Large intestine (tissue), 3 donors: ENCODE results near the gene PSG4. TPM values are rescaled to one million over a fixed set of nuclear protein-coding genes. Genes with fewer than 3 reads are reported as not detected.
"Not testable (repeated sequence)": the region's sequence is repeated elsewhere in the genome, so short reads cannot be mapped to it uniquely, and the experiment has no call there.

ENCODE experiments used
- DNase-seq, 2 donors: peaks; one replicate each; pipeline versions ENCODE4 v3.0.0 to v3.0.0-alpha.2; 2013
- H3K27ac ChIP-seq: one replicate; pipeline ENCODE4 v1.5.1; 2013; ENCODE audit warnings: low read length
- H3K27me3 ChIP-seq: 2 replicates; pipeline ENCODE4 v1.6.1; 2013; ENCODE audit warnings: low read length; ENCODE audit not compliant: control insufficient read depth, insufficient read depth
- H3K36me3 ChIP-seq: 2 replicates; pipeline ENCODE4 v1.6.1; 2013; ENCODE audit warnings: low read length; ENCODE audit not compliant: control insufficient read depth, insufficient read depth
- H3K4me1 ChIP-seq: one replicate; pipeline ENCODE4 v1.6.1; 2013; ENCODE audit warnings: low read length; ENCODE audit not compliant: control insufficient read depth, insufficient read depth
- H3K4me3 ChIP-seq: one replicate; pipeline ENCODE4 v1.5.1; 2013; ENCODE audit warnings: low read length
- H3K9me3 ChIP-seq: one replicate; pipeline ENCODE4 v1.6.1; 2013; ENCODE audit warnings: mild to moderate bottlenecking, low read depth, low read length, moderate library complexity; ENCODE audit not compliant: control insufficient read depth
- WGBS: methylation state at CpG from one replicate; pipeline ENCODE4 v1.1.5; 2013; ENCODE audit warnings: low lambda C conversion rate; ENCODE audit not compliant: insufficient coverage; 5-methylcytosine and 5-hydroxymethylcytosine counted together
- polyA plus RNA-seq: library from polyadenylated mRNA; unstranded; fragments of 120-200 nt; gene quantifications from one replicate; pipeline ENCODE4 v1.2.1, GENCODE V29; 2013

PSG4 gene
- polyA plus RNA-seq, 1 donor = not detected

DNA sequence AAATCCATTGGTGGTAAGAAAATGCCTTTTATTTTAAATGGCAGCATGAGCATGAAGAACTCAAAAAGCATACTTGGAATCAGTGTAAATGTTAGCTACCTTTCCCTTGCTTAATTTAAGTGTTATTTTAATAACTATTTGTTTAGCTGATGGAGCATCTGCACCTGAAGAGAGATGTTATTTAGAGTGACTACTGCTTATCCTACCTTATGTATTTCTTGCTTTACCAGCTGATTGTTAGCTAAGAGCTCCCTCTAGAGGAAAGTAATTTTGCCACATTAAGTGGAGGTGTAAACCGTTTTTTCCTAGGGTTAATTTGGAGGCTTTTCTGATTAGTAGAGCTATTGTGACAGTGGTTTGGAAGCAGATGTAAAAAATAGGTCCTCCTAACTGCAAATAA is 21.5 kb upstream of the PSG4 start:
- not testable (repeated sequence) for DNase-seq, H3K9me3 ChIP-seq, H3K27me3 ChIP-seq, H3K4me3 ChIP-seq, H3K27ac ChIP-seq, H3K36me3 ChIP-seq, H3K4me1 ChIP-seq
- no CpG with 5 or more reads among the region's 1 CpG for WGBS

DNA sequence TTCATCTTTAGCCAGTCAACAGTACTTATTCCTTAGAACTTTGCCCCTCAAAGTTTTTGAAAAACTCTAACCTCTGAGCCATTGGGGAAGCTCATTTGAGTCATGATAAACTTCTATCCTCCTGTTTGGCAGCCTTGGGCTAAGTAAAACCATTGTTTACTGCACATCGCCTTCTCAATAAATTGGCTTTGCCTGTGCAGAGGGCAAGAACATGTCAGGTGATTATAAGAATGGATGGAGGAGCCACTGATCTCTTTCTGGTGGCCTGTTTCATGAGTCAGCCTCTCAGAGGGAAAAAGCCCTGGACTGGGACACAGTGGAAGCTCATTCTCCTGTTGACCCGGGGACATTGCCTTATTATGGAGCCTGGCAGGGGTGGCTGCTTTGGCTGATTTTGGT is 19.4 kb upstream of the PSG4 start:
- H3K9me3 ChIP-seq = no peaks in the 10 kb centered on the region
- no peak for DNase-seq
- no peaks in the 10 kb centered on the region for H3K27me3 ChIP-seq
- H3K36me3 ChIP-seq = no peaks in the 10 kb centered on the region
- H3K27ac ChIP-seq = no peak overlapping the region
- no peak overlapping the region for H3K4me3 ChIP-seq
- H3K4me1 ChIP-seq = no peaks in the 10 kb centered on the region
- WGBS = no CpG with 5 or more reads among the region's 2 CpGs

DNA sequence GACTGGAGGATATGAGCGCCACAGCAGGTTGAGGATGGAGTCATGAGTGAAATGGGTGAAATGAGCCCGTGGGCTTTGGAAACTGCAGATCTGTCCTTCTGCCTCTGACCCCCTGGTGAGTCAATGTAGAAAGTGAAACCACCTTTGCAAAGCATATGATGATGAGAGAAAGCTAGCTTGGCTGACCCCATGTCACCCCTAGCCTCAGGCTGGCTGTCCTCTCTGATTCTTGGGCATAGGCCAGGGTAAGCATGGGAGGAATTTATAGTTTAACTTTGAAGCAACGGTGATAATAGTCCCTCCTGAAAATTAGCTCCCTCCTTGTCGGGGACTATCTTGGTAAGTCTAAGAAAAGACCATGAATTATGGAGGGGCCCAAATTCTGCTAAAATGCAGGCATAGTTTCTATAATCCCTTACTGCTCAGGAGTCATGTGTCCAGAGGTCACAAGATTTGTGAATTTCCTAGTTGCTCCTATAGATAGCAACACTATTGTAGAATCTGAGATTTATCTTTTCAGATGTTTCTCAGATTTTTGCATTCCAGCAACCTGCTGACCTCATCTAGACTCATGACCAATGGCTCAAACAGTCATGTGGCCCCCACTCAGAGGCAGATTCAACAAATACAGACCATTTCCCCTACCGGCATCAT is 18.9 kb upstream of the PSG4 start:
- not testable (repeated sequence) for H3K36me3 ChIP-seq, H3K4me3 ChIP-seq
- WGBS = no CpG with 5 or more reads among the region's 5 CpGs

DNA sequence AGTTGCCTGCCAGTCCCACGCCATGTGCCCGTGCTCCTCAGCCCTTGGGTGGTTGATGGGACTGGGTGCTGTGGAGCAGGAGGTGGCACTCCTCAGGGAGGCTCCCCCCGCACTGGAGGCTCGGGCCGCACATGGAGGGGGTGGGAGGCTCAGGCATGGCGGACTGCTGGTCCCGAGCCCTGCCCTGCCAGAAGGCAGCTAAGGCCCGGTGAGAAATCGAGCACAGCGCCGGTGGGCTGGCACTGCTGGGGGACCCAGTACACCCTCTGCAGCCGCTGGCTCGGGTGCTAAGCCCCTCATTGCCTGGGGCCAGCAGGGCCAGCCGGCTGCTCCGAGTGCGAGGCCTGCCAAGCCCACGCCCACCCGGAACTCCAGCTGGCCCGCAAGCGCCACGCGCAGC is 16.5 kb upstream of the PSG4 start:
- H3K4me3 ChIP-seq, H3K9me3 ChIP-seq, H3K27ac ChIP-seq, H3K27me3 ChIP-seq, H3K36me3 ChIP-seq, H3K4me1 ChIP-seq, DNase-seq: not testable (repeated sequence)
- no CpG with 5 or more reads among the region's 22 CpGs for WGBS

More for the DNA sequence above, 18.9 kb upstream of the PSG4 start:
- not testable (repeated sequence) for H3K27me3 ChIP-seq, DNase-seq, H3K9me3 ChIP-seq, H3K4me1 ChIP-seq, H3K27ac ChIP-seq

DNA sequence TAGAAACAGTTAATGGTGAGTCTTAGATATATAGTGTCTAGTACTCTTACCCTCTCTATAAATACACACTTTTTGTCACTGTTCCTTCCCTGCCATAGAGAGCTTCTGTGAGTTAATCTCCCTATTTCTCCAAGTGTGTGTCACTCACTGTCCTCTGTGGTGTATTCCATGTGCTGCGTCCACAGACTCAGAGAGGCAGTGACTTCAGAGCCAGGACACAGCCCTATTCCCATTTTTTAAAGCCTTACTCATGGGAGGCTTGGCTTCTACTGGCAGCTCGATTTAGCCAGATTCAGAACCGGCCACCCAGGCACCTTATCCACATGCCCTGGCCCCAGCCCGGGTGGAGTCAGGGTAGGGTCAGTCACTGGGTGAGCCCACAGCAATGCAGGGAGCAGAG is 13.7 kb upstream of the PSG4 start:
- not testable (repeated sequence) for DNase-seq, H3K36me3 ChIP-seq, H3K4me3 ChIP-seq, H3K27me3 ChIP-seq, H3K27ac ChIP-seq, H3K4me1 ChIP-seq, H3K9me3 ChIP-seq
- WGBS = no CpG with 5 or more reads among the region's 4 CpGs

DNA sequence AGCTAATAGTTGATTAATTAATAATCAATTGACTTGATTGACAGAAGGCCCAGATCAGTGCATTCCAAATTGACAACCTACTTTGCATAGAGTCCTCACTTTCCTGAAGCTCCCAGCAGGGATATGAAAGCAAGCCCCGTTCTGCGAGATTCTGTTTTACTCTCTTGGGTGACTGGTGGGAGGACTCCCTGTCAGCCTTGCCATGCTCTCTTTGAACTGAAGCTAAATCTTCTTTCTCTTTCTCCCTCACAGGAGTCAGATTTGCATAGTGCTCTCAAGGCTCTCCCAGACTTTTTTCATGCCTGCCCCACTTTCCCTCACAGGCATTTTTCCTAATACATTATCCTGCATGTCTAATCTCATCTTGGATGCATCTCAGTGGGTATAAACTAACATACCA is 10.4 kb upstream of the PSG4 start:
- H3K9me3 ChIP-seq, H3K4me1 ChIP-seq, H3K27me3 ChIP-seq, H3K4me3 ChIP-seq, H3K27ac ChIP-seq, H3K36me3 ChIP-seq, DNase-seq: not testable (repeated sequence)
- no CpG with 5 or more reads among the region's 2 CpGs for WGBS

DNA sequence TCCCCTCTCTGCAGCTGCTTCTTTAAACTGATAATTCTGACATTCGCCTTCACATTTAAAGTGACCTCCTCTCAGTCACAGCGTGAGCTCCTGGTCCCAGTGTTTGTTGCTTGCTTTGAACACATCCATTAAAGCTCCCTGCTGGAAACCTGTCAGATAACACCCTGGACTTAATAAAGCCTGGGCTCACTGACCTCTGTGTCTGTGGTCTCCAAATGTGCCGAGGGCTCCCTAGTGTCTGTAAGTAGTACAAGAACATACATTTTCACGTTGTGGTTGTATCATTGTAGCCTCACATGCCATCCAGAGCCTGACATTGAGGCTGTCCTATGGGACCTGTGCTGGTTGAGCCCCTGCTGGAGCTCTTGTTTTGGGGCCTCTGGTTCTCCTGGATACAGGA is 2.6 kb upstream of the PSG4 start:
- no CpG with 5 or more reads among the region's 4 CpGs for WGBS
- H3K27me3 ChIP-seq = no peaks in the 10 kb centered on the region
- H3K27ac ChIP-seq = no peak overlapping the region
- no peak for DNase-seq
- no peaks in the 10 kb centered on the region for H3K9me3 ChIP-seq
- H3K4me1 ChIP-seq = no peaks in the 10 kb centered on the region
- H3K4me3 ChIP-seq = no peak overlapping the region
- no peaks in the 10 kb centered on the region for H3K36me3 ChIP-seq

DNA sequence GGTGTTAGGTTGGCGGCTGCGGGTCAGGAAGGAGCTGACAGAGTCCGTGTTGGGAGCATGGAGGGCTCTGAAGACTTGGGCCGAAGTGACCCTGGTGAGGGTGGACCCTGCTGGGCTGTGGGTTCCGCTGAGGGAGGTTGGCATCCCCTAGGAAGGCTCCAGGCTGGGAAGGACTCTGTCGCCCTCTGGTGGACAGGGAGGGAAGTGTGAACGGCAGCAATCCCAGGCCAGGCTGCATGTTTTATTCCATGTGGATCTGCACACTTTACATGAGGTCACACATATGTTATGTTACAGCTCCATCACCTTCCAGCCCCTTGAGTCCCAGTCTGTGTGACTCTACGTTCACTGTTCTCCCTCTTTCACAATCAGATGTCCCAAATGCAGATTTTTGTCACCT is 1.7 kb upstream of the PSG4 start:
- not testable (repeated sequence) for DNase-seq
- no CpG with 5 or more reads among the region's 8 CpGs for WGBS

DNA sequence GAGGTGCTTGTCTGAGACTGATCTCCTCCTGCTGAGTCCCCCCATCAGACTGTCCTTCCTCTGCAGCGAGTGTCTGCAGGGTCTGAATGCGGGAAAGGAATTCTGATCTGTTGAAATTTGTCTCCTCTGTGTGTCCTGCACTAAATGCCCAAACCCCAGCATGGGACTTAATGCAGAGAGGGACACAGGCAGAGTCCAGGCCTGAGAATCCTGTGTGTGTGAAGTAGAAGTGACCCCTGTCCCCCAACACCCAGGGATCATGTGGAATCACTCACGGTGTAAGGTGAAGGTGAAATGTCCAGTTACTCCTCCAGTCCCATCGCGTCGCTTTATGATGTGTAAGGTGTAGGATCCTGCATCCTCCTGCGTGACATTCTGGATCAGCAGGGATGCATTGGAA is 1.8 kb downstream of the PSG4 start:
- H3K4me1 ChIP-seq, H3K27ac ChIP-seq, H3K27me3 ChIP-seq, H3K36me3 ChIP-seq, DNase-seq, H3K9me3 ChIP-seq, H3K4me3 ChIP-seq: not testable (repeated sequence)
- no CpG with 5 or more reads among the region's 7 CpGs for WGBS

More for the DNA sequence above, 1.7 kb upstream of the PSG4 start:
- not testable (repeated sequence) for H3K4me3 ChIP-seq, H3K27ac ChIP-seq, H3K36me3 ChIP-seq, H3K9me3 ChIP-seq, H3K27me3 ChIP-seq, H3K4me1 ChIP-seq

DNA sequence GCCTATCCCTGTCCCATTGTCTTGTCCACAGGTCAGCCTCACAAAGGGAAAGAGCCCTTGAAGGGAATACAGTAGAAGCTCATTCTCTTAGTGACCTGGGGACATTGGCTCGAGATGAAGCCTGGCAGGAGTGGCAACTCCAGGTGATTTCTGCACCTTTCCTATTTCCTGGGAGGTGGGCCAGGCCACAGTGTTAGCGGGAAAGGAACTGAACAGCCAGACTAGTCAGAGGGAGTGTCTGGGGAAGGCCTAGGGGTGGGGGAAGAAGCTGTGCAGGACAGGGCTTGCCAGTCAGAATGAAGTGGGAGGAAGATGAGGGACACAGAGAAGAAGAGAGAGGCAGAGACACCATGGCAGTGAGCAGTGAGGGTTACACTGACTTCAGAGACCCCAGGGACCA is 3.5 kb downstream of the PSG4 start:
- not testable (repeated sequence) for H3K27ac ChIP-seq, H3K36me3 ChIP-seq, H3K4me1 ChIP-seq, H3K27me3 ChIP-seq, H3K4me3 ChIP-seq, H3K9me3 ChIP-seq, DNase-seq
- WGBS = no CpG with 5 or more reads among the region's 2 CpGs

DNA sequence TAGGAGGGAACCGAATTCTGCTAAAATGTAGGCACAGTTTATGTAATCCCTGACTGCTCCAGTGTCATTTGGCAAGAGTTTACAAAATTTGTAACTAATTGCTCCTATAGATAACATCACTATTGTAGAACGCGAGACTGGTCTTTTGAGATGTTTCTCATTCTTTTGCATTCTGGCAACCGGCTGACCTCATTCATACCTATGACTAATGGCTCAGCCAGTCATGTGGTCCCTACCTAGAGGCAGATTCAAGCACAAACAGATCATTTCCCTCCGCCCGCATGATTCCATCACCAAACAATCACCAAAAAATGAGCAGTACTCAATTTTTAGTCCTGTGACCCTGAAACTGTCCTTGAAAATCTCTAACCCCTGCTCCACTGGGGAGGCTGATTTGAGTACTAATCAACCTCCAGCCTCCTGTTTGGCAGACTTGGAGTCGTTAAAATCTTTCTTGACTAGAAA is 4.1 kb downstream of the PSG4 start:
- not testable (repeated sequence) for DNase-seq, H3K36me3 ChIP-seq, H3K9me3 ChIP-seq, H3K4me3 ChIP-seq, H3K27ac ChIP-seq, H3K4me1 ChIP-seq, H3K27me3 ChIP-seq
- whole genome bisulfite sequencing = no CpG with 5 or more reads among the region's 7 CpGs
